Stimulated activated CD8-positive, alpha-beta memory T cell treated with anti-CD3 and anti-CD28 coated beads, Interleukin-12 subunit alpha, Interleukin-12 subunit beta, amount 100 ng/mL, for 24 hours (primary cell): ENCODE measurements around the gene NDUFAF3.
A peak's percentile ranks its signal among the peaks of the same experiment; 100 is the strongest.

Experiments
- DNase-seq: peaks from one replicate; pipeline ENCODE4 v3.0.0-alpha.2; 2020; ENCODE audit errors: extremely low read depth

NDUFAF3 gene

GRCh38 chr3:49021813-49022687, at the start of gene NDUFAF3:
NDUFAF3 (plus strand) TSS chr3:49022121; CDS start chr3:49022145, 24 bp downstream.
- DNase-seq = peak; percentile 72

GRCh38 chr3:48974076-48974864, 47.7 kb upstream of the NDUFAF3 start:
- DNase-seq = no peak

- no peak for DNase-seq
Observed at GRCh38 chr3:48979451-48979850, 42.5 kb upstream of the NDUFAF3 start.

GRCh38 chr3:48980295-48980694, 41.6 kb upstream of the NDUFAF3 start:
- DNase-seq = no peak

GRCh38 chr3:48982016-48982415, 39.9 kb upstream of the NDUFAF3 start:
- no peak for DNase-seq

GRCh38 chr3:48982686-48983085, 39.2 kb upstream of the NDUFAF3 start:
- no peak for DNase-seq

- DNase-seq = no peak
Observed at GRCh38 chr3:48983096-48983495, 38.8 kb upstream of the NDUFAF3 start.

GRCh38 chr3:48984663-48985062, 37.3 kb upstream of the NDUFAF3 start:
- no peak for DNase-seq

- DNase-seq = no peak
Observed at GRCh38 chr3:48985831-48986376, 36.0 kb upstream of the NDUFAF3 start.

GRCh38 chr3:48989126-48989795, 32.7 kb upstream of the NDUFAF3 start:
- DNase-seq = no peak

- peak; percentile 60 for DNase-seq
Observed at GRCh38 chr3:48989796-48990635, 31.9 kb upstream of the NDUFAF3 start, which contains the start of gene P4HTM. P4HTM (plus strand) TSS chr3:48990241; CDS start chr3:48990257, 16 bp downstream.

- no peak for DNase-seq
Observed at GRCh38 chr3:48990636-48991469, 31.1 kb upstream of the NDUFAF3 start.

- DNase-seq = no peak
Observed at GRCh38 chr3:48991851-48992545, 29.9 kb upstream of the NDUFAF3 start.

- no peak for DNase-seq
Observed at GRCh38 chr3:48993834-48994233, 28.1 kb upstream of the NDUFAF3 start.

- DNase-seq = no peak
Observed at GRCh38 chr3:48996640-48997039, 25.3 kb upstream of the NDUFAF3 start.

- no peak for DNase-seq
Observed at GRCh38 chr3:48997102-48997635, 24.8 kb upstream of the NDUFAF3 start.

GRCh38 chr3:48997714-48998637, 23.9 kb upstream of the NDUFAF3 start:
- no peak for DNase-seq
